ENCODE measurements around the gene NHERF1.
A peak's percentile ranks its signal among the peaks of the same experiment; 100 is the strongest.

Gene NHERF1

DNA sequence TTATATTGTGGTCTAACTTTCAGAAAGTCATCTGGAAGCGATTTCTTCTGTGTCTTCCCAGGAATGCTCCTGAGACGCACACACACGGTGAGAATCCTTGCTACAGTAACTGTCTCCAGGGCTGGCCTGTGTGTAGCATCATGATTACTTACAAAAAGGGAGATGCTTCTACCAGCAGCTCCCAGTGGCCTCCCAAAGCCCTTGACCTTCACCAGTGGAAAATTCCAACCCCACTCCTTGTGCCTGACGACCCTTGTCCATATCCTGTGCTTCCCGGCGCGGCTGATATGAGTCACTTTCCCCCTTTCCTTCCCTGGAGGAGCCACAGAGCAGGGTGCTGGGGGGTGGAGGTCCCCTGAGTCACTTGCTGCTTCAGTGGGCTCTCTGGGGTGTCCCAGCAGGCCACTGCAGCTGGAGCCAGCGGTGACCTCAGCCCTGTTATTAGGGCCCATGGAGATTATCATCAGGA lies 49.8 kb downstream of the NHERF1 start:
- TF ChIP-seq NFIC (IDR thresholded peaks at IDR 0.05) (peak; percentile 55), EP300 (IDR thresholded peaks at IDR 0.05; ENCODE audit: borderline replicate concordance) (peak; percentile 54; the same call in 1 of the 2 replicates), TCF12 (IDR thresholded peaks at IDR 0.05; ENCODE audit: low read depth) (peak; percentile 62), CEBPB (IDR thresholded peaks at IDR 0.05) (no peak)

DNA sequence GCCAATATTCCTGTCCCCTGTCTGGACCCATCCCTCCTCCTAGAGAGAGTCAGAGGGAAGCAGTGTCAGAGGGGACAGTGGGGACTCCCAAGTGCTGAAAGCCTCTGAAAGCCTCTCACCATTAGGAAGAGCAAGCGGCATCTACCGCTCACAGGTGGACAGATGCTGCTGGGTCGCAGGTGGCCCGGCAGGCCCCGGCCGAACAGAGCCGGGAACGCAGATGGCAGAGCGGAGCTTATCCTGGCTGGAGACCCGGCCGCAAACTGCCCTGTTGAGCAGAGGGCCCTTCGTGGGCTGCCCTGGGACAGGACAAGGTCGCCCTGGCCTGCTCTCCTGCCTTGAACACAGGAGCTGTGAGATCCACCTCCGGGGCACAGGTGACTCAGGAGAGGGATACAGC lies 50.7 kb downstream of the NHERF1 start:
- TF ChIP-seq TAF1 (IDR thresholded peaks at IDR 0.05; ENCODE audit: low read depth) = no peak
- TF ChIP-seq NFIC (IDR thresholded peaks at IDR 0.05) = no peak
- TF ChIP-seq ZBTB7A (IDR thresholded peaks at IDR 0.05; ENCODE audit: low read depth) = no peak
- TF ChIP-seq, protein P1, sequence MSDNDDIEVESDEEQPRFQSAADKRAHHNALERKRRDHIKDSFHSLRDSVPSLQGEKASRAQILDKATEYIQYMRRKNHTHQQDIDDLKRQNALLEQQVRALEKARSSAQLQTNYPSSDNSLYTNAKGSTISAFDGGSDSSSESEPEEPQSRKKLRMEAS (IDR thresholded peaks at IDR 0.05) = no peak
- TF ChIP-seq YY1 (IDR thresholded peaks at IDR 0.05; ENCODE audit: low read depth) = no peak
- no peak for TF ChIP-seq CEBPB (IDR thresholded peaks at IDR 0.05)
- TF ChIP-seq, protein P2, sequence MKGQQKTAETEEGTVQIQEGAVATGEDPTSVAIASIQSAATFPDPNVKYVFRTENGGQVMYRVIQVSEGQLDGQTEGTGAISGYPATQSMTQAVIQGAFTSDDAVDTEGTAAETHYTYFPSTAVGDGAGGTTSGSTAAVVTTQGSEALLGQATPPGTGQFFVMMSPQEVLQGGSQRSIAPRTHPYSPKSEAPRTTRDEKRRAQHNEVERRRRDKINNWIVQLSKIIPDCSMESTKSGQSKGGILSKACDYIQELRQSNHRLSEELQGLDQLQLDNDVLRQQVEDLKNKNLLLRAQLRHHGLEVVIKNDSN (IDR thresholded peaks at IDR 0.05) = no peak
- TF ChIP-seq, protein P3, sequence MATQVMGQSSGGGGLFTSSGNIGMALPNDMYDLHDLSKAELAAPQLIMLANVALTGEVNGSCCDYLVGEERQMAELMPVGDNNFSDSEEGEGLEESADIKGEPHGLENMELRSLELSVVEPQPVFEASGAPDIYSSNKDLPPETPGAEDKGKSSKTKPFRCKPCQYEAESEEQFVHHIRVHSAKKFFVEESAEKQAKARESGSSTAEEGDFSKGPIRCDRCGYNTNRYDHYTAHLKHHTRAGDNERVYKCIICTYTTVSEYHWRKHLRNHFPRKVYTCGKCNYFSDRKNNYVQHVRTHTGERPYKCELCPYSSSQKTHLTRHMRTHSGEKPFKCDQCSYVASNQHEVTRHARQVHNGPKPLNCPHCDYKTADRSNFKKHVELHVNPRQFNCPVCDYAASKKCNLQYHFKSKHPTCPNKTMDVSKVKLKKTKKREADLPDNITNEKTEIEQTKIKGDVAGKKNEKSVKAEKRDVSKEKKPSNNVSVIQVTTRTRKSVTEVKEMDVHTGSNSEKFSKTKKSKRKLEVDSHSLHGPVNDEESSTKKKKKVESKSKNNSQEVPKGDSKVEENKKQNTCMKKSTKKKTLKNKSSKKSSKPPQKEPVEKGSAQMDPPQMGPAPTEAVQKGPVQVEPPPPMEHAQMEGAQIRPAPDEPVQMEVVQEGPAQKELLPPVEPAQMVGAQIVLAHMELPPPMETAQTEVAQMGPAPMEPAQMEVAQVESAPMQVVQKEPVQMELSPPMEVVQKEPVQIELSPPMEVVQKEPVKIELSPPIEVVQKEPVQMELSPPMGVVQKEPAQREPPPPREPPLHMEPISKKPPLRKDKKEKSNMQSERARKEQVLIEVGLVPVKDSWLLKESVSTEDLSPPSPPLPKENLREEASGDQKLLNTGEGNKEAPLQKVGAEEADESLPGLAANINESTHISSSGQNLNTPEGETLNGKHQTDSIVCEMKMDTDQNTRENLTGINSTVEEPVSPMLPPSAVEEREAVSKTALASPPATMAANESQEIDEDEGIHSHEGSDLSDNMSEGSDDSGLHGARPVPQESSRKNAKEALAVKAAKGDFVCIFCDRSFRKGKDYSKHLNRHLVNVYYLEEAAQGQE (IDR thresholded peaks at IDR 0.05; ENCODE audit: low read depth) = no peak
- TF ChIP-seq TCF12 (IDR thresholded peaks at IDR 0.05; ENCODE audit: low read depth) = no peak
- TF ChIP-seq EP300 (IDR thresholded peaks at IDR 0.05; ENCODE audit: borderline replicate concordance) = no peak
- TF ChIP-seq EGR1 (IDR thresholded peaks at IDR 0.05) = no peak
- TF ChIP-seq CREB1 (IDR thresholded peaks at IDR 0.05; ENCODE audit: low read depth) = no peak
- no peak for TF ChIP-seq TEAD4 (IDR thresholded peaks at IDR 0.05)
- TF ChIP-seq RAD21 (IDR thresholded peaks at IDR 0.05; ENCODE audit: low read depth) = no peak
- TF ChIP-seq FOXM1 (IDR thresholded peaks at IDR 0.05; ENCODE audit: borderline replicate concordance, low read depth) = no peak

DNA sequence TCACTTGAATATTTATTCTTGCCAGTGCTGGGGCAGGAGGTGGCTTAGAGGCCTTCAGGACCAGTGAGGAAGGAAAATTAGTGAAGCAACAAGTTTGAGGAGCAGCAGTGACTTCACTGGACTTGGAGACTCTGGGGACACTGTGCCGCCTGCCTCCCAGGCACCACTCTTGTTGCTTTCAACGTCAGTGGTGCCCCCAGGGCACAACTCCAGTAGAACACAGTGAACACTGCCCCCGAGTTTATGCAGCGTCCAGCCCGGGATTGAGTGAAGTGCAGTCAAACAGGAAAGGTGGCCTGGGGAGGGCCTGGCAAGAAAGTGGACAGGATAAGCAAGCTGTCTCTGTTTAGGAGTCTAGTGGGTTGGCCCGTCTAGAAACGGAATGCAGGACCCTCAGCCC lies 52.1 kb downstream of the NHERF1 start:
- TF ChIP-seq TAF1 (IDR thresholded peaks at IDR 0.05; ENCODE audit: low read depth) (no peak), ZBTB7A (IDR thresholded peaks at IDR 0.05; ENCODE audit: low read depth) (no peak), RAD21 (IDR thresholded peaks at IDR 0.05; ENCODE audit: low read depth) (no peak), NFIC (IDR thresholded peaks at IDR 0.05) (no peak), FOXM1 (IDR thresholded peaks at IDR 0.05; ENCODE audit: borderline replicate concordance, low read depth) (no peak), CREB1 (IDR thresholded peaks at IDR 0.05; ENCODE audit: low read depth) (no peak), EP300 (IDR thresholded peaks at IDR 0.05; ENCODE audit: borderline replicate concordance) (no peak), YY1 (IDR thresholded peaks at IDR 0.05; ENCODE audit: low read depth) (no peak), TEAD4 (IDR thresholded peaks at IDR 0.05) (no peak), TCF12 (IDR thresholded peaks at IDR 0.05; ENCODE audit: low read depth) (no peak), CEBPB (IDR thresholded peaks at IDR 0.05) (no peak), EGR1 (IDR thresholded peaks at IDR 0.05) (no peak)
- TF ChIP-seq, protein P1 (IDR thresholded peaks at IDR 0.05) = no peak
- TF ChIP-seq, protein P3 (IDR thresholded peaks at IDR 0.05; ENCODE audit: low read depth) = no peak
- TF ChIP-seq, protein P2 (IDR thresholded peaks at IDR 0.05) = no peak

DNA sequence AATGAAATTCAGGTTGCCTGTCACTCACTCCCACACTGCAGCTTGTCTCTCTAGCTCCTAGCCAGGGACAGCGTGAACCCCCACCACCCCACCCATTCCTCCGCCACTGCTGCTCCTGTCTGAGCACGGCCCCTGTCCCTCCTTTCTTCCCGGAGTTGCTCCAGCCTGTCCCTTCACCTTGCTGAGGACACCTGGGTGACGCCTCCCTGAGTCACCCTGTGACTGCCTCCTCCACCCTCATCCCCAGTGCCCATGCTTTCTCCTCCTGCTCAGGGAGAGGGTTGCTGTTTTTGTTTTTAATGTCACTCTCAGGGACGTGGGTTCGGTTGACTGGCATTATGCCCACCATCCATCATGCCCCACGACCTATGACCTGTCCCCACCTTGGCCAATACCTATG lies 53.5 kb downstream of the NHERF1 start:
- TF ChIP-seq FOXM1 (IDR thresholded peaks at IDR 0.05; ENCODE audit: borderline replicate concordance, low read depth) (no peak), TEAD4 (IDR thresholded peaks at IDR 0.05) (no peak), EGR1 (IDR thresholded peaks at IDR 0.05) (no peak), EP300 (IDR thresholded peaks at IDR 0.05; ENCODE audit: borderline replicate concordance) (no peak), YY1 (IDR thresholded peaks at IDR 0.05; ENCODE audit: low read depth) (no peak), RAD21 (IDR thresholded peaks at IDR 0.05; ENCODE audit: low read depth) (no peak)
- TF ChIP-seq, protein P3 (IDR thresholded peaks at IDR 0.05; ENCODE audit: low read depth) = no peak
- TF ChIP-seq, protein P1 (IDR thresholded peaks at IDR 0.05) = no peak
- TF ChIP-seq, protein P2 (IDR thresholded peaks at IDR 0.05) = no peak
